ENCODE measurements around the gene STK4.
A peak's percentile ranks its signal among the peaks of the same experiment; 100 is the strongest.

The STK4 gene

GRCh38 chr20:44966030-44966961 is at the start of gene STK4:
Gene STK4, plus strand, starts transcription at chr20:44966512. Its CDS starts 57 bp downstream, at chr20:44966569.
- peak; percentile 94 for DNase-seq (ENCODE audit: low spot score)

DNA sequence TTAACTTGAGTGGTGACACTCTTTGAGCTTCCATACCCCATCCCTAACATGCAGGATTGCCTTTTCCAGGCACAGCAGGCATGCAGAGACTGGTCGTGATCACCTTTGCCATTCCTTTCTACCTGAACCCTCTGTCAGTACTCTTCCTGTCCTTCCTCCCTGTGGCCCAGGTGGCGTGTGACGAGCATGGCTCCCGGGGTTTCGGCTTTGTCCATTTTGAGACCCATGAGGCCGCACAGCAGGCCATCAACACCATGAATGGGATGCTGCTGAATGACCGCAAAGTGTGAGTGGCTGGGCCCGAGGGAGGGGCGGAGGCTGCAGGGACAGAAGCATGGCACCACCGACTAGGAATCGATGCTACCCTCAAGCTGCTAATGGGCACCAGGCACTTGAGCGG is 49.7 kb upstream of the STK4 start:
- DNase-seq (ENCODE audit: low spot score), result no peak

DNA sequence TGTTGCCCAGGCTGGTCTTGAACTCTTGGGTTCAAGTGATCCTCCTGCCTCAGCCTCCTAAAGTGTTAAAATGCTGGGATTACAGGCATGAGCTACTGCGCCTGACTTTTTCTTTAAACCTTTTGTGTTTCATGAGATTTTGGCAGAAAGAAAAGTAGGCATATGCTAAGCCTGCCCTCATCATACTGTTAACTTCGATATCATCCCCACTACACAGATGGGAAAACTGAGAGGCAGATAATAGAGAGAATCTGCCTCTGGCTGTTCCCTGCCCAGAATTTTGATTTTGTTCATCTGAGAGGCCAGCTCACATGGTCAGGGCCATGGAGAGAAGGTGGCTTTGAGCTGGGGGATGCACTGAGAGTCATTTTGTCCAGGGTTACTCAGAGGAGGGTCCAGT is 48.9 kb upstream of the STK4 start:
- DNase-seq (ENCODE audit: low spot score), result no peak

DNA sequence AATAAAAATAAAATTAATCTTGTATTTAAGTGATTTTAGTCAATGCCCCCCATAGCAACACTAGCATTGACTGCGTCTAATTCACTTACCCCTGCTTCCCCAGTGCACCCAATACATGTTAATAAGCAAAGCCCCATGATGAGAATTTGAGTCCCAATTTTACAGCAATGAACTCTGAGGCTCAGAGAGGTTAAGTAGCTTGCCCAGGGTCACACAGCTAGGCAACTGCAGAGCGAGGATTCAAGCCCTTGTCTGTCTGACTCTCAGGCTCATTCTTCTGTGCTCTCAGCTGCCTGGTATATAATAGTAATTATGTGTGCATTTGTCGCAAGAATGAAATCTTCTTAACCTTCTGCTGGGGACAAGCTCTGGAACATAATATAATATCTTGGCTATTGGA is 48.0 kb upstream of the STK4 start:
- DNase-seq (ENCODE audit: low spot score), result no peak

- DNase-seq (ENCODE audit: low spot score), result no peak
These were observed 47.6 kb upstream of the STK4 start for GRCh38 chr20:44918761-44919160.

DNA sequence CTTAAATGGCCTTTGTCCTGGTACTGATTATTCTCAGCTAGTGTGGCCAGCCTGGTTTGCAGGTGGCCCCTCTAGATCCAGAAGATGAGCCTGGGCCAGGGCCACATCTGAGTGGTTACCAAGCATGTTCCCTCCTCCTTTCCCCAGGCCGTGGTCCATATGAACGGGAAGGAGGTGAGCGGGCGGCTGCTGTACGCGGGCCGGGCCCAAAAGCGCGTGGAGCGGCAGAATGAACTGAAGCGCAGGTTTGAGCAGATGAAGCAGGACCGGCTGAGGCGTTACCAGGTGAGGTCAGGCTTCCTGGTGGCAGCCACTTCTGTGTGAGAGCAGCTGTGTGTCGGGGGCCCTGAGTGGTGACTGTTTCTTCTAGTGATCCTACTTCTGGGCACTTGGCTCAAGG is 44.9 kb upstream of the STK4 start:
- no peak for DNase-seq (ENCODE audit: low spot score)

GRCh38 chr20:44924541-44924940 is 41.8 kb upstream of the STK4 start:
- no peak for DNase-seq (ENCODE audit: low spot score)

- DNase-seq (ENCODE audit: low spot score), result no peak
These were observed 37.7 kb upstream of the STK4 start for GRCh38 chr20:44928595-44928994.

DNA sequence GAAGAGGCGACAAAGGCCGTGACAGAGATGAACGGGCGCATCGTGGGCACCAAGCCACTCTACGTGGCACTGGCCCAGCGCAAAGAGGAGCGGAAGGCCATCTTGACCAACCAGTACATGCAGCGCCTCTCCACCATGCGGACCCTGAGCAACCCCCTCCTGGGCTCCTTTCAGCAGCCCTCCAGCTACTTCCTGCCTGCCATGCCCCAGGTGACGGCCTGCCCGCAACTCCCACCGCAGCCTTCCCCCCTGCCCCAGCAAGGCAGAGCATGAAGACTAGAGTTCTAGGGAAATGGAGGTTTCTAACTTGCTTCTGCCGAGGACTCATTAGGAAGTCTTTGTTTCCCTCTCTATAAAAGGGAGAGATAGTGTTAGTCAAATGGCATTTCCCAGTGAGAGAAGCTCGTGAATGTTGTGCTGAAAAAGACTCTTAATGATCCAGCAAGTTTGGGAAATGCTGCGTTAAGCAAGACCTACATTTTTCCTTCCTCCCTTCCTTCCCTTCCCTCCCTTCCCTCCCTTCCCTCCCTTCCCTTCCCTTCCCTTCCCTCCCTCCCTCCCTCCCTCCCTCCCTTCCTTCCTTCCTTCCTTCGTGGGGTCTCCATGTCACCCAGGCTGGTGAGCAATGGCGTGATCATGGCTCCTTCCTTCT is 35.7 kb upstream of the STK4 start:
- no peak for DNase-seq (ENCODE audit: low spot score)

DNA sequence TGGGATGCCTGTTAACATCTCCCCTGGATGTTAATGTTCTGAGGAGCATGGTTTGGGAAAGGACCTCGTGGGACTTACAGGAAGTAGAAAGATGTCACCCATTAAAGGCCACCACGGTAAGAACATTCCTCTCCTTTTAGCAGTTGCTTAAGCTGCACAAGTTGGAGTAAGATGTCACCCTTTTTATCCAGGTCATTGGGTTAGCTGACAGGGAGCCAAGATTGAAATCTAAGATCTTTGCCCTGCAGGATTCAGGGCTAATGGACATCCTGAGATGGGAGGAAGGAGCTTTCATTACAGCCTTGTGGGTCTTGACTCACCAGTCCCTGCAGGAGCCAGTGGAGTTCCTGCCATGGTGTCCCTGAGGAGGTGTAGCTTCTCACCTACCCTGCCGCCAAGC is 34.4 kb upstream of the STK4 start:
- no peak for DNase-seq (ENCODE audit: low spot score)

- no peak for DNase-seq (ENCODE audit: low spot score)
These were observed 33.4 kb upstream of the STK4 start for GRCh38 chr20:44932916-44933315.

DNA sequence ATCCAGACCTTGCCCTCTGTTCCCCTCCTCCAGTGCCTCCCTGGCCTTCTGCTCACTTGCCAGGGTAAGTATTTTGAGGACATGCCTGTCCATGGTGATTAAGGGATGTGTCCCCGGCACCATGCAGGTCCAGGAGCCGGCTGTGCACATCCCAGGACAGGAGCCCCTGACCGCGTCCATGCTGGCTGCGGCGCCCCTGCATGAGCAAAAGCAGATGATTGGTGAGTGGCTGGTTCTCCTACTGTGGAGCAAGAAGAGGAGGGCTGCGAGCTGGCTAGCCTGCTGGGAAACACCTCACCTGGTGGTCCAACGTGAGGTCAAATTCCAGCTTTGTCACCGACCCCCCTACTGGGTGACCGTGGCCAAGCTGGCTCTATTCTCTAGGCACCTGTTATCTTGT is 29.8 kb upstream of the STK4 start:
- no peak for DNase-seq (ENCODE audit: low spot score)

GRCh38 chr20:44938637-44939036 is 27.7 kb upstream of the STK4 start:
- no peak for DNase-seq (ENCODE audit: low spot score)

GRCh38 chr20:44941120-44941691 is 25.1 kb upstream of the STK4 start:
- no peak for DNase-seq (ENCODE audit: low spot score)

GRCh38 chr20:44942264-44942973 is 23.9 kb upstream of the STK4 start:
- no peak for DNase-seq (ENCODE audit: low spot score)

DNA sequence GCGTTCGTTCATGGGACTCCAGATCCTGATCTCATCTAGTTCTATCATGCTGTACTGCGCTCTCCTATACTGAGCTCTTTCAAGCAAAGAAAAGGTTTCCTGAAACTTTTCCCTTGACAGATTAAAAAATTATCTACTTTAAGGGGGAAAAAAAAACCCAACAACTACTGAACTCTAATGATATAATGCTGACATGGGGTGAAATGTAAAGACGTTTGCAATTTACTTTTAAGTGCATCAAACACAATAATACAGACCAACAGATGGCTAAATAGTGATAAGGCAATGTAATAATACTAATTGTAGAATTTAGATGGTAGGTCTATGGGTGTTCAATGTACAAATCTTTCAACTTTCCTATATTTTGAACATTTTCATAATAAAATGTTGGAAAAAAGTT is 22.5 kb upstream of the STK4 start:
- no peak for DNase-seq (ENCODE audit: low spot score)

DNA sequence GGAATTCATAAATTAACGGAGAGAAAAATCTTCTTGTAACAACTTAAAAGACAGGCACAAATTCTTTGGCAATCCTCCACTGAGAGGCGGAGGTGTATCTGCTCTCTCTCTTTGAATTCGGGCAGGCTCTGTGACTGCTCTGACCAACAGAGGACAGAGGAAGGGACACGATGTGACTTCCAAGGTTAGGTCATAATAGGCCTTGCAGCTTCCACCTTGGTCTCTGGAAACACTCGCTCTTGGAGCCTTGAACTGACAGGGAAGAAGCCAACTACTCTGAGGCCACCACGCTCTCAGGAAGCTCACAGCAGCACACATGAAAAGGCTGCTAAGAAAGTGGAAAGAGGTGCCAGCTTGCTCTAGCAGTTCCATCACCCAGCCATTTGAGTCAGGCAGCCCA is 21.1 kb upstream of the STK4 start:
- no peak for DNase-seq (ENCODE audit: low spot score)

GRCh38 chr20:44946271-44946852 is 19.9 kb upstream of the STK4 start:
- no peak for DNase-seq (ENCODE audit: low spot score)

GRCh38 chr20:44948107-44948506 is 18.2 kb upstream of the STK4 start:
- no peak for DNase-seq (ENCODE audit: low spot score)

DNA sequence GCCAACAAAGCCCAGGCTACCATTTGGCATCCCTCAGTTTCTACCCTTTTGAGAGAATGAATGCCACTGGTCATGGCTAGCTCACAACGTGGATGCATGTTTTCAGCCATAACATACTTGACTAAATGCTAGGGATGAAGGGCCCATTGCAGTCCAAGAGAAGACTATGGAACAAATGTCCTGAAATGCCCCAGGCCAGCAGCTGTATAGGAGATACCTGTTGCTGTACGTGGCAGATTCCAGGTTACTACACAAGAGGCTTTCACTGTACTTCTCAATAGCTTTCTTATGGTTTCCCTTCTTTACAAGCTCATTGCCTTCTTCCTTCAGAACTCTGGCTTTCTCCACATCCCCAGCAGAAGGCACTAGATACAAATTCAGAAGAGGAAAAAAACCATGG is 17.8 kb upstream of the STK4 start:
- no peak for DNase-seq (ENCODE audit: low spot score)

DNA sequence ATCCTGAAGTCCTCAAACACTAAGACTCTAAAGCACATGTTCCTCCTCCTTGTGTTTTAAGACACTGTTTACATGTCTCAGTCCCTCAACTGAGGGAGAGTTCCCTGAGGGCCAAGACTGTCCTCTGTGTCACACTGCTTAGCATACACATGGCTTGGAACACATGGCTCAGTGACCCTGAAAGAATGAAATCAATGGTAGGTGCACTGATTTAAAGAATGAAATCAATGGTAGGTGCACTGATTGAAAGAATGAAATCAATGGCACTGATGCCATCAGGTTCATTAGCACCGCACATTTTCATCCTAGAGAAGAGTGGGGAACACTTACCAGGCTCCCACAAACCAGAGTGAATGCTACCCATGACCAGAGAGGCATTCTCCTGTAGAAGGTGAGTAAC is 15.9 kb upstream of the STK4 start:
- DNase-seq (ENCODE audit: low spot score), result no peak

- DNase-seq (ENCODE audit: low spot score), result no peak
These were observed 13.6 kb upstream of the STK4 start for GRCh38 chr20:44952731-44953130.

Measured in pons (tissue), 1 donor.